Aorta (tissue), 5 donors: ENCODE data around the gene RAB3A. TPM values are rescaled to one million over a fixed set of nuclear protein-coding genes. Genes with fewer than 3 reads are reported as not detected.
A peak's percentile ranks its signal among the peaks of the same experiment; 100 is the strongest.

Source experiments
- ATAC-seq: fragments of 200-7000 bp; cut with Tn5 transposase; one replicate; pipeline ENCODE4 v1.9.1; 2022; ENCODE audit warnings: moderate library complexity; ENCODE audit not compliant: low FRiP score
- DNase-seq, 2 donors: peaks; one replicate each; pipeline ENCODE4 v3.0.0-alpha.2; 2020
- H3K27ac ChIP-seq, 2 donors: one replicate each; pipeline ENCODE4 v1.5.1; 2013; ENCODE audit warnings: low read length in 2 of 2, mild to moderate bottlenecking in 2 of 2, moderate library complexity in 2 of 2, control low read depth in 1 of 2, inconsistent platforms in 1 of 2, low read depth in 1 of 2
- H3K27me3 ChIP-seq, 2 donors: one replicate each; pipeline ENCODE4 v1.6.1; 2013; ENCODE audit warnings: control low read depth in 1 of 2, low read length in 1 of 2, mild to moderate bottlenecking in 1 of 2, moderate library complexity in 1 of 2; ENCODE audit not compliant: insufficient read depth in 2 of 2, control insufficient read depth in 1 of 2
- H3K36me3 ChIP-seq, 2 donors: one replicate each; pipeline ENCODE4 v1.6.1; 2013; ENCODE audit warnings: control low read depth in 1 of 2, low read length in 1 of 2, mild to moderate bottlenecking in 1 of 2; ENCODE audit not compliant: insufficient read depth in 2 of 2, control insufficient read depth in 1 of 2
- H3K4me1 ChIP-seq, 2 donors: one replicate each; pipeline ENCODE4 v1.6.1; 2013; ENCODE audit warnings: low read length in 2 of 2, control low read depth in 1 of 2, mild to moderate bottlenecking in 1 of 2, moderate library complexity in 1 of 2; ENCODE audit not compliant: insufficient read depth in 2 of 2, control insufficient read depth in 1 of 2
- H3K4me3 ChIP-seq, 2 donors: one replicate each; pipeline ENCODE4 v1.5.1; 2013; ENCODE audit warnings: low read length in 2 of 2, control low read depth in 1 of 2, mild to moderate bottlenecking in 1 of 2
- H3K9me3 ChIP-seq: one replicate; pipeline ENCODE4 v1.6.1; 2013; ENCODE audit warnings: mild to moderate bottlenecking, low read length; ENCODE audit not compliant: control insufficient read depth
- WGBS, 2 donors: extraction: QIAGEN DNeasy Blood & Tissue Kit; methylation state at CpG; one replicate each; pipeline ENCODE4 v1.1.7; 2013; 5-methylcytosine and 5-hydroxymethylcytosine counted together
- intact Hi-C, 2 donors: fragments of 100-400 bp; cut with DNase I; formaldehyde crosslinking; loops; one replicate each; pipeline versions ENCODE4 v1.14.2 to v1.15.0; 2022
- polyA plus RNA-seq, 2 donors: library from polyadenylated mRNA; stranded (reverse); fragments of 200-250 nt; gene quantifications; one replicate each; pipeline ENCODE4 v1.2.3, GENCODE V29; 2013
- total RNA-seq, 2 donors: library from RNA; stranded (reverse); fragmentation: NEBNext Ultra II Directional; extraction: Animal tissue kit (Norgen Biotek cat#: 25700); gene quantifications; one replicate each; pipeline ENCODE4 v1.2.1, GENCODE V29; 2021
- donor health status: healthy with polysubstance abuse.
- donor health status: Bipolar disorder and iron deficiency.
- donor health status: DM: no; HTN: no; CAD: no.
- donor health status: DM: no; HTN: no; CAD: no.
- donor health status: DM: yes; HTN: yes; CAD: no.

Gene RAB3A
- total and polyA plus RNA-seq, 4 donors: 2.1 to 3.8 (median 3.0) TPM

GRCh38 chr19:18205200-18205892 lies 1.5 kb upstream of the RAB3A start:
- no peaks in the 10 kb centered on the region for H3K36me3 ChIP-seq
- peak; percentile 51 for ATAC-seq

DNA sequence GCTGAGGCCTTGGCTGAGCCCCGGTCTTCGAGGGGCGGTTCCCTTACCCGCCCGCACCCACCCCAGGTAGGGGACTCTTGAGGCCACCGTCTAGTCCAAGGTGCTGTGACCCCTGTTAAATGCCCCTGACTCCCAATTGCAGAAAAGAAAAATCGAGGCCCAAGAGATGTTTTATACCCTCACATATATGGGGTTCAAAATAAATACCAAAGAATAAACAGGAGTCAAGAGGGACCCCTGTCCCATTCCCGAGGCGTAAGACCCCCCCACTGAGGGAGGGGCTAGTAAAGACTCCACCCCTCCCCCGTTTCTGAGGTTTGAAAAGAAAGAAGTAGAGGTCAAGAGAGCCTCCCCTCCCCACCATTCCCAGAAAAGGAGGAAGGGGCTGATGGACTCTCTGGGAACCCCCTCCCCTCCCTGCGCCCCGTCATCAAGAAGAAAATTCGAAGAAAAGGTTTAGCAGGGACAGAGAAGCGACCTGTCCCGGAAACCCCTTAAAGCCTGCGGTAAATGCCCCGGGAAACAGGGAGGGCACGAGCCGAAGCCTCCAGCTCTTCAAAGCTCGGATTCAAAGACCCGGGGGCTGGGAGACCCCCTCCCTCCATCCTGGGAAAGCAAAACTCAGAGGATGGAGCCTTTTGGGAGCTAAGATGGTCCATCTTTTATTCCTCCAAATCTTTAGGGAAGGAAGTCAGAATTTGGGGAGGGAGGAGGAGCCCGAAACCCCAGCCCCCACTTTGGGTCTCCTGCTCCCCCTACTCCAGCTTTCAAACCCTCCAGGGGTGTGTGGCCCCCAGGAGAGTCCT lies 755 bp upstream of the RAB3A start:
- Histone ChIP-seq H3K9me3 (no peaks in the 10 kb centered on the region), H3K4me1 (peaks cover 0 to 3% of the 10 kb centered on the region in 2 donors), H3K36me3 (no peaks in the 10 kb centered on the region), H3K27me3 (no peaks in the 10 kb centered on the region), H3K27ac (peak overlapping the region; percentile 72 to 87), H3K4me3 (peak overlapping the region; percentile 41 to 66)
- WGBS, 2 donors: 1% methylated on average over 22 of the region's 22 CpGs
- peak; percentile 53 for ATAC-seq
- intact Hi-C loops: loop anchor here (1.0 to 10.0 kb wide), 4 partner anchors 11 to 210 kb away; partner anchors contain the start of genes LSM4 (in 1 of the 2), MPV17L2 (in 1 of the 2) and SSBP4 (in 1 of the 2)
- DNase-seq: peak in 1 of 2 donors; percentile 62

More at GRCh38 chr19:18205200-18205892, 1.5 kb upstream of the RAB3A start:
- Histone ChIP-seq H3K4me3 (peak overlapping the region; percentile 41 to 66), H3K4me1 (peaks cover 0 to 3% of the 10 kb centered on the region in 2 donors), H3K27ac (peak overlapping the region in 1 of 2 donors; percentile 87), H3K9me3 (no peaks in the 10 kb centered on the region), H3K27me3 (no peaks in the 10 kb centered on the region)
- DNase-seq: peak; percentile 89 to 94
- intact Hi-C loops: loop anchor here (5.0 to 10.0 kb wide), 3 partner anchors 47 to 209 kb away; partner anchors contain the start of genes LSM4 (in 1 of the 2) and SSBP4 (in 1 of the 2)
- WGBS, 2 donors: 20 to 21% methylated on average over 36 of the region's 36 CpGs

DNA sequence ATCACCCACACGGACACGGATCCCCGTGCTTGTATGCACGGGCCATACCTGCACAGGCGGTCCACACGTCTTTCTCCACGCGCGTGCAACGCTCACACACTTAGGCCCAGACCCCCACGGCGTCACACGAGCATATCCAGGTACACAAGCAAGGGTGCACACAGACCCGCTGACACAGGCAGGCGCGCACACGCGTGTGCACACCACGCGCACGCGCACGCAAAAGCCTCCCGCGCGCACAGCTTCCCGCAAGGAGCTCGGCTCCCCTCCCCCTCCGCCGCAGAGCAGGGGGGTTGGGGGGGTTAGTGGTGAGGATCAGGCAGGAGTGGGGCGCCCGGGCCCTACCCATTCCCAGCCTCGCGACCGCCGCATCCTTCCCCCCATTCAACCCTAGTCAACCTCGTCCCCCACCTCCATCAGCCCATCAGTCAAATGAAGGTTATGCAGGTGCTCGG lies 407 bp downstream of the RAB3A start:
- Histone ChIP-seq H3K27me3 (no peaks in the 10 kb centered on the region), H3K9me3 (no peaks in the 10 kb centered on the region), H3K36me3 (no peaks in the 10 kb centered on the region), H3K4me3 (peak overlapping the region; percentile 22 to 30), H3K4me1 (peaks cover 0 to 3% of the 10 kb centered on the region in 2 donors), H3K27ac (no peak overlapping the region)
- intact Hi-C loops: loop anchor here in 1 of 2 donors (10.0 kb wide), 1 partner anchor 211 kb away; the partner anchor contains the start of gene SSBP4
- DNase-seq (peak in 1 of 2 donors; percentile 85), ATAC-seq (peak; percentile 1)
- 1% methylated on average over 38 of the region's 38 CpGs for WGBS, 2 donors

GRCh38 chr19:18202778-18203407 lies 949 bp downstream of the RAB3A start:
- H3K9me3 ChIP-seq: no peaks in the 10 kb centered on the region
- H3K27me3 ChIP-seq: no peaks in the 10 kb centered on the region
- DNase-seq (peak; percentile 65 to 82), ATAC-seq (no peak)
- H3K4me3 ChIP-seq: no peak overlapping the region
- no peak overlapping the region for H3K27ac ChIP-seq
- intact Hi-C loops: loop anchor here in 1 of 2 donors (10.0 kb wide), 1 partner anchor 212 kb away; the partner anchor contains the start of gene SSBP4
- 6 to 8% methylated on average over 31 to 32 of the region's 32 CpGs for WGBS, 2 donors
- H3K36me3 ChIP-seq: no peaks in the 10 kb centered on the region
- peaks cover 0 to 3% of the 10 kb centered on the region in 2 donors for H3K4me1 ChIP-seq

DNA sequence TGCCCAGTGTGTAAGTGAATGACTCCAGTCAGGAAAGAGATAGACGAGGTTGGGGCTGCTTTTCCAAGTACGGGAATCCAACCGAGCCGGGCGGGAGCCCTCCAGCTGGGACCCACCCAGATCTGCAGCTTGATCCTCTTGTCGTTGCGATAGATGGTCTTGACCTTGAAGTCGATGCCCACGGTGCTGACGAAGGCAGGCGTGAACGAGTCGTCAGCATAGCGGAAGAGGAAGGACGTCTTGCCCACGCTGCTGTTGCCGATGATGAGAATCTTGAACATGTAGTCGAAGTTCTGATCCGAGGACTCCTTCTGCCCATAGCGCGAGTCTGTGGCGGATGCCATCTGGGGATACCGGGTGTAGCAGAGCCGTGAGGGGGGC lies 1.5 kb downstream of the RAB3A start:
- no peak overlapping the region for H3K27ac ChIP-seq
- no peak overlapping the region for H3K4me3 ChIP-seq
- no peaks in the 10 kb centered on the region for H3K36me3 ChIP-seq
- WGBS, 2 donors: 87% methylated on average over 24 of the region's 24 CpGs
- no peaks in the 10 kb centered on the region for H3K9me3 ChIP-seq
- no peaks in the 10 kb centered on the region for H3K27me3 ChIP-seq
- no peak for DNase-seq
- no peak for ATAC-seq
- intact Hi-C loops: loop anchor here in 1 of 2 donors (10.0 kb wide), 1 partner anchor 212 kb away; the partner anchor contains the start of gene SSBP4
- H3K4me1 ChIP-seq: peaks cover 0 to 3% of the 10 kb centered on the region in 2 donors

DNA sequence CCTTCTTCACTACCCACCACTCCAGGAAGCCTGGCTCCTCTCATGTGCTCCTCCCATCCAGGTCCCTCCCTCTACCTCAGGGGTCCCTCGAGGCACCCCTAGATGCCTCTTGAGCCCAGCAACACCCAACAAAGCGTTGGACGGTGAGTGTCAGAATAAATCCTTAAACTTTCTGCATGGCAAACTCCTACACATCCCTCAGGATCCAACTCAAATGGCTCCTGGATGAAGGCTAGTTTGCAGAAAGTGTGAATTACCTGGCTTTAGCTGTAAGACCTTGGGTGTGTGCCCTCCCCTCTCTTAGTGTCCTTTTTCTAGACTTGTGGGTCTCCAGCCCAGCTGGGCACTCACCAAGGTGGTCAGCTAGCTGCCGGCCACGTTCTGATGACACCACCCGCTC lies 5.5 kb downstream of the RAB3A start:
- intact Hi-C loops: no loop called here

GRCh38 chr19:18197941-18198340 lies 5.9 kb downstream of the RAB3A start:
- H3K27ac ChIP-seq: no peak overlapping the region

More for the DNA sequence above, 5.5 kb downstream of the RAB3A start:
- H3K36me3 ChIP-seq: no peaks in the 10 kb centered on the region
- H3K4me3 ChIP-seq: no peak overlapping the region
- H3K9me3 ChIP-seq: no peaks in the 10 kb centered on the region
- WGBS, 2 donors: 91 to 92% methylated on average over 6 of the region's 6 CpGs
- DNase-seq (no peak), ATAC-seq (no peak)
- H3K27me3 ChIP-seq: no peaks in the 10 kb centered on the region
- no peak overlapping the region for H3K27ac ChIP-seq
- no peaks in the 10 kb centered on the region for H3K4me1 ChIP-seq

GRCh38 chr19:18197306-18197705 lies 6.5 kb downstream of the RAB3A start:
- Histone ChIP-seq H3K9me3 (no peaks in the 10 kb centered on the region), H3K4me1 (no peaks in the 10 kb centered on the region), H3K27me3 (no peaks in the 10 kb centered on the region), H3K36me3 (no peaks in the 10 kb centered on the region), H3K27ac (no peak overlapping the region), H3K4me3 (no peak overlapping the region)
- ATAC-seq (no peak), DNase-seq (no peak)
- intact Hi-C loops: no loop called here
- WGBS, 2 donors: 89% methylated on average over 18 of the region's 18 CpGs

More at GRCh38 chr19:18197941-18198340, 5.9 kb downstream of the RAB3A start:
- Histone ChIP-seq H3K4me1 (no peaks in the 10 kb centered on the region), H3K27me3 (no peaks in the 10 kb centered on the region), H3K9me3 (no peaks in the 10 kb centered on the region), H3K36me3 (no peaks in the 10 kb centered on the region), H3K4me3 (no peak overlapping the region)
- ATAC-seq (no peak), DNase-seq (no peak)
- intact Hi-C loops: no loop called here
- 77 to 79% methylated on average over 6 of the region's 6 CpGs for WGBS, 2 donors
